Suprapubic skin (tissue), 2 donors: ENCODE measurements around the gene HDAC7.

Source experiments
- EP300 ChIP-seq: sonication (generic); formaldehyde crosslinking; IDR thresholded peaks from one replicate; pipeline ENCODE4 v1.6.1; 2017; ENCODE audit warnings: antibody characterized with exemption
- POLR2A ChIP-seq, 2 donors: fragments of 450-650 bp; IDR thresholded peaks; one replicate each; pipeline ENCODE4 v1.6.1; 2017; ENCODE audit warnings: antibody characterized with exemption in 2 of 2, mild to moderate bottlenecking in 2 of 2, moderate library complexity in 2 of 2

DNA sequence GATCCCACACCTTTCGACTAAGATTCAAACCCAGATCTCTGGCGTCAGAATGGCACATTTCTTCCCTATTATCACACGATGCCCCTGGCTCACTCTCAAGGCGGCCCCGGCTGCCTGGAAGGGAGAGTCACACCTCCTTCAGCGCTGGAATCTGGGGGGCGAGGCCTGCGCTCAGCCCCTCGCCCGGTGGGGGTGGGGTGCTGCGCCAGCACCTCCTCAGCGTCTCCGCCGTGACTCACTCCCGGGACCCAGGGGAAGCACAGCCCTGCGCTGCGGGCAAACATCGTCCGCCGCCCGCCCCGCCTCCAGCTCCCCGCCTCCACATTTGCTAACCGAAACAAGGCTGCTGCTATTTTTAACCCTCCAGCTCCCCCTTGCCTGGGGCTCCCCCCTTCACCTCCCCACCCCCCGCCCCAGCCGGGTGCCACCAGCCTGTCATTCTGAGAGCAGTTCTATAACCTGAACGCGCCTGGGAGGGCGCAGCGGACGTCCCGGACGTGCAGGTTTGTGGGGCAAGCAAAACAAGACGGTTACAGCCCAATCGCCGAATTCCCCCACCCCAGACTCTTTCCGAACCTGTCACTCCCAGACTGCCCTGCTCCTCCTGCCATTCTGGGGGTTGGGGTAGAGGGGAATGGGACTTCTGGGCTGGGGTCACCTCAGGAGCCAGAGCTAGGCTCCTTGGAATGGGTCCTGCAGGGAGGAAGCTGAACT lies 6.7 kb downstream of the HDAC7 start:
- TF ChIP-seq POLR2A (IDR thresholded peaks at IDR 0.05) (no peak), EP300 (no peak)
